ENCODE data around the gene LILRB4.
"Not testable (repeated sequence)": the region's sequence is repeated elsewhere in the genome, so short reads cannot be mapped to it uniquely, and the experiment has no call there.

The LILRB4 gene

GRCh38 chr19:54620464-54620863 lies 42.3 kb upstream of the LILRB4 start:
- no peak for TF ChIP-seq REST (IDR thresholded peaks at IDR 0.05; ENCODE audit: insufficient read depth in 1 of 2, low read depth in 2 of 2, low read length in 2 of 2)
- no peak for TF ChIP-seq SIN3A (IDR thresholded peaks at IDR 0.05; ENCODE audit: borderline replicate concordance, insufficient read depth, low read length)
- TF ChIP-seq FOXP2 (optimal IDR thresholded peaks at IDR 0.05; ENCODE audit: borderline replicate concordance, extremely low read depth, extremely low read length, insufficient read depth), result no peak
- no peak for TF ChIP-seq TAF1 (IDR thresholded peaks at IDR 0.05; ENCODE audit: borderline replicate concordance, insufficient read depth, low read length)
- TF ChIP-seq POLR2AphosphoS5 (IDR thresholded peaks at IDR 0.05; ENCODE audit: low read depth, low read length), result no peak

- no peak for TF ChIP-seq POLR2AphosphoS5 (IDR thresholded peaks at IDR 0.05; ENCODE audit: low read depth, low read length)
Measured at GRCh38 chr19:54622431-54622830, 40.4 kb upstream of the LILRB4 start.

- TF ChIP-seq REST (IDR thresholded peaks at IDR 0.05; ENCODE audit: insufficient read depth in 1 of 2, low read depth in 2 of 2, low read length in 2 of 2) (no peak), FOXP2 (optimal IDR thresholded peaks at IDR 0.05; ENCODE audit: borderline replicate concordance, extremely low read depth, extremely low read length, insufficient read depth) (no peak), TAF1 (IDR thresholded peaks at IDR 0.05; ENCODE audit: borderline replicate concordance, insufficient read depth, low read length) (no peak), SIN3A (IDR thresholded peaks at IDR 0.05; ENCODE audit: borderline replicate concordance, insufficient read depth, low read length) (no peak), POLR2AphosphoS5 (IDR thresholded peaks at IDR 0.05; ENCODE audit: low read depth, low read length) (no peak)
Measured at GRCh38 chr19:54626757-54627156, 36.0 kb upstream of the LILRB4 start.

- TF ChIP-seq SIN3A (IDR thresholded peaks at IDR 0.05; ENCODE audit: borderline replicate concordance, insufficient read depth, low read length); TAF1 (IDR thresholded peaks at IDR 0.05; ENCODE audit: borderline replicate concordance, insufficient read depth, low read length); POLR2AphosphoS5 (IDR thresholded peaks at IDR 0.05; ENCODE audit: low read depth, low read length): not testable (repeated sequence)
Measured at GRCh38 chr19:54630262-54630661, 32.5 kb upstream of the LILRB4 start, which contains the start of gene LILRB1. Gene LILRB1, plus strand, starts transcription at chr19:54630484. Its CDS starts 590 bp downstream, at chr19:54631074.

GRCh38 chr19:54630782-54631181 lies 32.0 kb upstream of the LILRB4 start:
- TF ChIP-seq TAF1 (IDR thresholded peaks at IDR 0.05; ENCODE audit: borderline replicate concordance, insufficient read depth, low read length), result no peak
- no peak for TF ChIP-seq SIN3A (IDR thresholded peaks at IDR 0.05; ENCODE audit: borderline replicate concordance, insufficient read depth, low read length)
- no peak for TF ChIP-seq FOXP2 (optimal IDR thresholded peaks at IDR 0.05; ENCODE audit: borderline replicate concordance, extremely low read depth, extremely low read length, insufficient read depth)
- TF ChIP-seq POLR2AphosphoS5 (IDR thresholded peaks at IDR 0.05; ENCODE audit: low read depth, low read length), result no peak
- TF ChIP-seq REST (IDR thresholded peaks at IDR 0.05; ENCODE audit: insufficient read depth in 1 of 2, low read depth in 2 of 2, low read length in 2 of 2), result no peak

- no peak for TF ChIP-seq TAF1 (IDR thresholded peaks at IDR 0.05; ENCODE audit: borderline replicate concordance, insufficient read depth, low read length)
- no peak for TF ChIP-seq REST (IDR thresholded peaks at IDR 0.05; ENCODE audit: insufficient read depth in 1 of 2, low read depth in 2 of 2, low read length in 2 of 2)
- TF ChIP-seq FOXP2 (optimal IDR thresholded peaks at IDR 0.05; ENCODE audit: borderline replicate concordance, extremely low read depth, extremely low read length, insufficient read depth), result no peak
- TF ChIP-seq SIN3A (IDR thresholded peaks at IDR 0.05; ENCODE audit: borderline replicate concordance, insufficient read depth, low read length), result no peak
- no peak for TF ChIP-seq POLR2AphosphoS5 (IDR thresholded peaks at IDR 0.05; ENCODE audit: low read depth, low read length)
Measured at GRCh38 chr19:54633401-54633800, 29.4 kb upstream of the LILRB4 start.

Data from PFSK-1 (cell line).